ENCODE measurements around the gene PZP. TPM values are rescaled to one million over a fixed set of nuclear protein-coding genes. Genes with fewer than 3 reads are reported as not detected.

Gene PZP
- total RNA-seq, 1 donor from 2014 or later, result 0.67 TPM

DNA sequence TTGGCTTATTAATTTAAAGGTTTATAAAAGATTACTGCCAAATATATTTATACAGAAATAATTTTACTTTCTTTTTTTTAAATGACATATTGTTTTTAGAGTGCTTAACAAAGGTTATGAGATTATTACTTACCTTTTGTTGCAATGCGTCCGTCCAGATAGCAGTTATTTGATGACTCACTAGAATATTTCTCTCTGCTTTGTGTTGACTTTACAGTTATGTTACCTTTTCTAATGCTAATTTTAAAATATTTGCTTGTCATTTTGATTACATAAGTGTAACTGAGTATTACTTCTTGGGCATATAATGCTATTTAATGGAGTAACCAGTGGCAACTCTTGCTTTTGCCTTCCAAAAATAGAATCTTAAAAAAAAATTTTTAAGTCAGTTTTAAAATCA is 6.3 kb upstream of the PZP start:
- intact Hi-C loops (cut with DNase I), result no loop called here
- Histone ChIP-seq H3K27me3 (no peaks in the 10 kb centered on the region), H3K9me3 (no peaks in the 10 kb centered on the region), H3K4me1 (no peaks in the 10 kb centered on the region), H3K36me3 (no peaks in the 10 kb centered on the region), H3K4me3 (no peak overlapping the region), H3K27ac (no peak overlapping the region)
- no peak for DNase-seq
- TF ChIP-seq CTCF (IDR thresholded peaks at IDR 0.05), result no peak
- no peak for ATAC-seq

GRCh38 chr12:9211687-9212086 is 3.5 kb upstream of the PZP start:
- ATAC-seq, result no peak

DNA sequence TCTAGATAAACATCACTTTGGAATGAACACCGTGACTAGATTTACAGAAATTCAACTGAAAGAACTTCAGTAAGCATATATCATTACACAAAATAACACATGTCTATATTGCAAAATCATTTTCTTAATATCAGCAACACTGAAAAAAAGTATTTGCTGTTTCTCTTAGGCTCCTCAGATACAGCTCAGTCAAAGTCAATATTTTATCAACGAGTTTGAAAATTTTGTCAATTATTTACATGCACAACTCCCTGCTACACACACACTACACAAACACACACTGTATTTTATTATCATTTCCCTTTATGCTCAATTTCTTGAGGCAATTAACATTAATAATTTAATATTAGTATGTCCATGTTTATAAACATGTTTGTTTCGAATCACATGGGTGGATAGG is 3.8 kb downstream of the PZP start:
- DNase-seq (no peak), ATAC-seq (no peak)
- no peak overlapping the region for H3K27ac ChIP-seq
- no peaks in the 10 kb centered on the region for H3K36me3 ChIP-seq
- no peak overlapping the region for H3K4me3 ChIP-seq
- no peak for TF ChIP-seq CTCF (IDR thresholded peaks at IDR 0.05)
- intact Hi-C loops (cut with DNase I), result no loop called here
- no peaks in the 10 kb centered on the region for H3K4me1 ChIP-seq
- no peaks in the 10 kb centered on the region for H3K27me3 ChIP-seq
- no peaks in the 10 kb centered on the region for H3K9me3 ChIP-seq

More at GRCh38 chr12:9211687-9212086, 3.5 kb upstream of the PZP start:
- no peak for TF ChIP-seq CTCF (IDR thresholded peaks at IDR 0.05)
- no peak for DNase-seq
- intact Hi-C loops (cut with DNase I), result no loop called here
- no peak overlapping the region for H3K27ac ChIP-seq
- no peaks in the 10 kb centered on the region for H3K36me3 ChIP-seq
- H3K4me1 ChIP-seq, result no peaks in the 10 kb centered on the region
- no peak overlapping the region for H3K4me3 ChIP-seq
- no peaks in the 10 kb centered on the region for H3K9me3 ChIP-seq
- no peaks in the 10 kb centered on the region for H3K27me3 ChIP-seq

GRCh38 chr12:9198012-9198411 is 10.2 kb downstream of the PZP start:
- DNase-seq, result no peak
- ATAC-seq, result no peak
- H3K27me3 ChIP-seq, result no peaks in the 10 kb centered on the region
- H3K9me3 ChIP-seq, result no peaks in the 10 kb centered on the region
- no peak overlapping the region for H3K4me3 ChIP-seq
- H3K36me3 ChIP-seq, result no peaks in the 10 kb centered on the region
- TF ChIP-seq CTCF (IDR thresholded peaks at IDR 0.05), result no peak
- no peaks in the 10 kb centered on the region for H3K4me1 ChIP-seq
- intact Hi-C loops (cut with DNase I), result no loop called here
- no peak overlapping the region for H3K27ac ChIP-seq

DNA sequence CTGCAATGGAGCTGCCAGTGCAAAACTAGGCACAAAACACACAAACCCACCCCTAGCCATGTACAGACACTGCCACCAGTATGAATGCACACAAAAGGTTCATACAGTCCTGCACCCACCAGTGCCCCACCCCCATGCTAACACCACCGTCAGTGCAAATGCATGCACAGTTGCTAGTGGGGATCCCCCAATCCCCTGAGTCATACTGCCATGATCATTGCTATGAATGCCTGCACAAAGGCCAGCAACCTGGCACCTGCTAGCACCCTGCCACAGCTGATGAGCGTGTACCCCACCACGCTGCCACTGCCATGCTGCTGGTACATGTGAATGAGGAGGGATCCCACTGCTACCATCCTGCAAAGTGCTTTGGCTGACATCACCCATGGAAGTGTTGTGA is 23.9 kb downstream of the PZP start:
- peak; percentile 21 for ATAC-seq
- intact Hi-C loops (cut with DNase I), result no loop called here

More for the DNA sequence above, 23.9 kb downstream of the PZP start:
- TF ChIP-seq CTCF (IDR thresholded peaks at IDR 0.05), result no peak
- no peak overlapping the region for H3K27ac ChIP-seq
- H3K9me3 ChIP-seq, result no peaks in the 10 kb centered on the region
- no peak for DNase-seq
- no peaks in the 10 kb centered on the region for H3K4me1 ChIP-seq
- H3K4me3 ChIP-seq, result no peak overlapping the region
- no peaks in the 10 kb centered on the region for H3K27me3 ChIP-seq
- no peaks in the 10 kb centered on the region for H3K36me3 ChIP-seq
